Kidney epithelial cell (primary cell): Measurements from ENCODE around the gene ITPKB. TPM values are rescaled to one million over a fixed set of nuclear protein-coding genes. Genes with fewer than 3 reads are reported as not detected.

Experiments used
- DNase-seq: peaks from one replicate; pipeline ENCODE4 v3.0.0-alpha.2; 2010; ENCODE audit warnings: low read depth
- H3K27me3 ChIP-seq: 2 replicates; pipeline ENCODE4 v1.6.0; 2011; ENCODE audit warnings: low read length; ENCODE audit not compliant: control insufficient read depth, insufficient read depth
- H3K36me3 ChIP-seq: 2 replicates; pipeline ENCODE4 v1.5.1; 2011; ENCODE audit warnings: low read length; ENCODE audit not compliant: control insufficient read depth, insufficient read depth
- H3K4me3 ChIP-seq: 2 replicates; pipeline ENCODE4 v1.5.1; 2011; ENCODE audit warnings: low read depth, mild to moderate bottlenecking, control low read depth, low read length
- total RNA-seq: library from RNA; depleted of rRNA; stranded (reverse); fragments of >200 nt; gene quantifications from 2 replicates; pipeline ENCODE4 v1.2.3, GENCODE V29; 2015
- TF ChIP-seq, protein P1 (sequence below): IDR thresholded peaks from 2 replicates; pipeline ENCODE4 v1.5.1; 2011; ENCODE audit warnings: mild to moderate bottlenecking, moderate library complexity, low read length, control low read depth, inconsistent platforms; ENCODE audit not compliant: insufficient read depth, poor library complexity, severe bottlenecking

ITPKB gene
- total RNA-seq, 1 donor from 2014 or later, result 11.7 TPM

- H3K36me3 ChIP-seq, result no peaks in the 10 kb centered on the region
- no peak for DNase-seq
- no peaks in the 10 kb centered on the region for H3K27me3 ChIP-seq
- TF ChIP-seq, protein P1, sequence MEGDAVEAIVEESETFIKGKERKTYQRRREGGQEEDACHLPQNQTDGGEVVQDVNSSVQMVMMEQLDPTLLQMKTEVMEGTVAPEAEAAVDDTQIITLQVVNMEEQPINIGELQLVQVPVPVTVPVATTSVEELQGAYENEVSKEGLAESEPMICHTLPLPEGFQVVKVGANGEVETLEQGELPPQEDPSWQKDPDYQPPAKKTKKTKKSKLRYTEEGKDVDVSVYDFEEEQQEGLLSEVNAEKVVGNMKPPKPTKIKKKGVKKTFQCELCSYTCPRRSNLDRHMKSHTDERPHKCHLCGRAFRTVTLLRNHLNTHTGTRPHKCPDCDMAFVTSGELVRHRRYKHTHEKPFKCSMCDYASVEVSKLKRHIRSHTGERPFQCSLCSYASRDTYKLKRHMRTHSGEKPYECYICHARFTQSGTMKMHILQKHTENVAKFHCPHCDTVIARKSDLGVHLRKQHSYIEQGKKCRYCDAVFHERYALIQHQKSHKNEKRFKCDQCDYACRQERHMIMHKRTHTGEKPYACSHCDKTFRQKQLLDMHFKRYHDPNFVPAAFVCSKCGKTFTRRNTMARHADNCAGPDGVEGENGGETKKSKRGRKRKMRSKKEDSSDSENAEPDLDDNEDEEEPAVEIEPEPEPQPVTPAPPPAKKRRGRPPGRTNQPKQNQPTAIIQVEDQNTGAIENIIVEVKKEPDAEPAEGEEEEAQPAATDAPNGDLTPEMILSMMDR, result no peak
- no peak overlapping the region for H3K4me3 ChIP-seq
Measured at GRCh38 chr1:226698659-226699058, 40.4 kb downstream of the ITPKB start.

- Histone ChIP-seq H3K4me3 (no peak overlapping the region), H3K36me3 (no peaks in the 10 kb centered on the region), H3K27me3 (no peaks in the 10 kb centered on the region)
- no peak for DNase-seq
- TF ChIP-seq, protein P1, result no peak
Measured at GRCh38 chr1:226697929-226698544, 41.0 kb downstream of the ITPKB start.

- H3K36me3 ChIP-seq, result no peaks in the 10 kb centered on the region
- H3K27me3 ChIP-seq, result no peaks in the 10 kb centered on the region
- no peak overlapping the region for H3K4me3 ChIP-seq
- peak; percentile 35 for DNase-seq
- TF ChIP-seq, protein P1, result no peak
Measured at GRCh38 chr1:226697151-226697928, 41.7 kb downstream of the ITPKB start.

DNA sequence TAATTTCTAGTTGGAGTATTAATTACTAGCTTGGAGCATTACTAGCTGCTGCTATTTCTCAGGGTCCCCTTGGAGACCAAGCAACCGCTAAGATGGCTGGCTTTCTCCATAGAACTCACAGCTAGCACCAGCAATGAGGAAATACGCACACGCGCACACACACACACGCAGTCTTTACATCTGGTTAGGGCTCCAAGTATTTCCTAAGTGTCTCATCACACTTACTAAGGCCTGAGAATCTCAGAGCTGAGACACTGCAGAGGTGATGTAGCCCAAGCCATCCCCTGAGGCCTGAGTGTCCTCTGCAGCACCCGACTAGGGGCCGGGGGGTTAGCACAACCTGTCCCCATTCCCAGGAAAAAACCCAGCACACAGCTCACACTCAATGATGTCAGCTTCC lies 42.5 kb downstream of the ITPKB start:
- no peak for DNase-seq
- TF ChIP-seq, protein P1, result no peak
- no peaks in the 10 kb centered on the region for H3K27me3 ChIP-seq
- H3K36me3 ChIP-seq, result no peaks in the 10 kb centered on the region
- H3K4me3 ChIP-seq, result no peak overlapping the region

DNA sequence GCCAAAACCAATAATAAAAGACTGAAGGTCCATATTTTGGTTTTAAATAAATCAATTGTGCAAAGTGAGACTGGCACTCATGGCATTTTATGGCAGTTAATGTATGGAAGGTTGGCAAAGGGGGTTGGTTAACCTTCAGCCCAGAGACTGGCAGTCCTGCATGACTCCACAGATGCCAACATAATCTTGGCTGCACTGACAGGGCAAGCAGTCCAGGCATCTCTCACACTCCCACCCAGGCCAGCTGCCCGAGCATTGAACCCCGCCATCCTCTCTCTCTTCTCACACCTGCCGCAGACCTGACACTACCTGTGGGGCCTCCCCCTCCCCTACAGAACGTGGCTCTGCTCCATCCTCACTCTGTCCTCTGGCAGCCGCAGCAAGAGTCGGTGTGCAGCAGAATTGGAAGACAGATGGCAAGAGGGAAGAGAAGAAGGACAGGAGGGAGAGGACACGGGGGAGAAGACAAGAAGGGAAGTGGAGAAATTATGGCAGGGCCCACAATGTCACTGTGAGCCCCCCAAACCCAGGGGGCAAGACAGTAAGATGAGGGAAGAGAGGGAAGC lies 43.7 kb downstream of the ITPKB start:
- H3K36me3 ChIP-seq, result no peaks in the 10 kb centered on the region
- DNase-seq, result no peak
- TF ChIP-seq, protein P1, result no peak
- no peak overlapping the region for H3K4me3 ChIP-seq
- H3K27me3 ChIP-seq, result no peaks in the 10 kb centered on the region
